Liver (tissue), 3 donors: Measurements from ENCODE around the gene ZNF578.
"Not testable (repeated sequence)": the region's sequence is repeated elsewhere in the genome, so short reads cannot be mapped to it uniquely, and the experiment has no call there.

Source experiments
- ATF3 ChIP-seq: IDR thresholded peaks from 2 replicates; pipeline ENCODE4 v1.6.1; 2016; ENCODE audit warnings: antibody characterized with exemption
- CTCF ChIP-seq: fragments of 150-350 bp; IDR thresholded peaks from 2 replicates; pipeline ENCODE4 v1.5.1; 2017; ENCODE audit warnings: improper control_type of control experiment, low read depth, low read length; ENCODE audit not compliant: missing input control
- EGR1 ChIP-seq, 2 donors: IDR thresholded peaks; 2 replicates each; pipeline ENCODE4 v1.6.1; 2016 to 2018; ENCODE audit warnings: antibody characterized with exemption in 2 of 2, low read depth in 2 of 2
- FOXA1 ChIP-seq: IDR thresholded peaks from 2 replicates; pipeline ENCODE4 v1.6.1; 2016; ENCODE audit warnings: antibody characterized with exemption
- HNF4A ChIP-seq, 2 donors: conservative IDR thresholded peaks; 2 replicates each; pipeline ENCODE4 v1.6.1; 2016; ENCODE audit warnings: antibody characterized with exemption in 2 of 2, mild to moderate bottlenecking in 2 of 2
- JUND ChIP-seq, 2 donors: IDR thresholded peaks; 2 replicates each; pipeline ENCODE4 v1.6.1; 2016; ENCODE audit warnings: antibody characterized with exemption in 2 of 2
- MAX ChIP-seq: IDR thresholded peaks from 2 replicates; pipeline ENCODE4 v1.6.1; 2016; ENCODE audit warnings: antibody characterized with exemption
- NR2F2 ChIP-seq: IDR thresholded peaks from 2 replicates; pipeline ENCODE4 v1.6.1; 2016; ENCODE audit warnings: antibody characterized with exemption
- RAD21 ChIP-seq, 2 donors: IDR thresholded peaks; 2 replicates each; pipeline ENCODE4 v1.6.1; 2016; ENCODE audit warnings: antibody characterized with exemption in 2 of 2, mild to moderate bottlenecking in 2 of 2
- REST ChIP-seq: IDR thresholded peaks from 2 replicates; pipeline ENCODE4 v1.6.1; 2016; ENCODE audit warnings: antibody characterized with exemption, mild to moderate bottlenecking
- RXRA ChIP-seq, 2 donors: IDR thresholded peaks; 2 replicates each; pipeline ENCODE4 v1.6.1; 2017 to 2018; ENCODE audit warnings: antibody characterized with exemption in 2 of 2, mild to moderate bottlenecking in 1 of 2
- TAF1 ChIP-seq: conservative IDR thresholded peaks from 2 replicates; pipeline ENCODE4 v1.6.1; 2016; ENCODE audit warnings: antibody characterized with exemption, mild to moderate bottlenecking
- YY1 ChIP-seq: IDR thresholded peaks from 2 replicates; pipeline ENCODE4 v1.6.1; 2016; ENCODE audit warnings: antibody characterized with exemption, mild to moderate bottlenecking
- ZBTB33 ChIP-seq: IDR thresholded peaks from 2 replicates; pipeline ENCODE4 v1.6.1; 2016; ENCODE audit warnings: antibody characterized with exemption
- donor health status: healthy.
- donor health status: healthy.

GRCh38 chr19:52535385-52535770, 82.0 kb downstream of the ZNF578 start:
- TF ChIP-seq CTCF; JUND (IDR thresholded peaks at IDR 0.05); FOXA1; EGR1 (IDR thresholded peaks at IDR 0.05; ENCODE audit: low read depth in 2 of 2); HNF4A (conservative IDR thresholded peaks at IDR 0.05); NR2F2; RXRA (IDR thresholded peaks at IDR 0.05); MAX; RAD21 (IDR thresholded peaks at IDR 0.05); ZBTB33; YY1; TAF1; ATF3; REST: not testable (repeated sequence)
